ENCODE measurements around the gene TPSD1.

The TPSD1 gene

GRCh38 chr16:1299868-1300203, 44.0 kb downstream of the TPSD1 start:
- DNase-seq (ENCODE audit: low spot score): no peak

GRCh38 chr16:1300664-1301476, 45.0 kb downstream of the TPSD1 start:
- peak; percentile 34 for DNase-seq (ENCODE audit: low spot score)

- no peak for DNase-seq (ENCODE audit: low spot score)
These were observed 45.7 kb downstream of the TPSD1 start for GRCh38 chr16:1301562-1301961.

GRCh38 chr16:1305823-1306222, 50.0 kb downstream of the TPSD1 start:
- DNase-seq (ENCODE audit: low spot score): no peak

- no peak for DNase-seq (ENCODE audit: low spot score)
These were observed 50.5 kb downstream of the TPSD1 start for GRCh38 chr16:1306334-1306733.

GRCh38 chr16:1308036-1308976, 52.4 kb downstream of the TPSD1 start:
- DNase-seq (ENCODE audit: low spot score): peak; percentile 69

Measured in cerebellar cortex (tissue), 1 donor.